HEK293 (cell line): ENCODE measurements around the gene OR4D6.

ENCODE experiments used
- CTCF ChIA-PET: fragments of 350-600 bp; formaldehyde crosslinking; extraction: SDS; loops from one replicate; lab custom pipeline; 2021; ENCODE audit warnings: antibody characterized with exemption; lab: Yijun Ruan, JAX
- POLR2A ChIA-PET: fragments of 300-600 bp; formaldehyde crosslinking; extraction: SDS; loops from one replicate; lab custom pipeline; 2020; ENCODE audit warnings: antibody characterized with exemption, inconsistent platforms; lab: Yijun Ruan, JAX
- H3K27ac ChIP-seq: fragments of 200-500 bp; sonication (Bioruptor generic); 2 replicates; pipeline ENCODE4 v1.5.1; 2014; ENCODE audit warnings: low read depth, low read length, control low read depth, inconsistent platforms; ENCODE audit errors: extremely low read depth
- H3K36me3 ChIP-seq, 2 experiments: fragments of 200-500 bp in 1 of 2; sonication (Bioruptor generic) in 1 of 2; 1 replicate in 1 of 2; 2 replicates in 1 of 2; pipeline ENCODE4 v1.5.1; 2014 to 2017; ENCODE audit warnings: inconsistent platforms in 2 of 2, low read length in 2 of 2; ENCODE audit not compliant: control insufficient read depth in 2 of 2, insufficient read depth in 1 of 2
- H3K4me1 ChIP-seq: fragments of 200-500 bp; sonication (Bioruptor generic); 2 replicates; pipeline ENCODE4 v1.5.1; 2014; ENCODE audit warnings: mild to moderate bottlenecking, low read length, inconsistent platforms; ENCODE audit not compliant: control insufficient read depth, insufficient read depth
- H3K4me3 ChIP-seq: 2 replicates; pipeline ENCODE4 v1.5.1; 2011; ENCODE audit warnings: low read depth, mild to moderate bottlenecking, control low read depth, low read length, moderate library complexity
- H3K9me3 ChIP-seq: fragments of 200-500 bp; sonication (Bioruptor generic); 2 replicates; pipeline ENCODE4 v1.5.1; 2014; ENCODE audit warnings: low read depth, low read length, inconsistent platforms; ENCODE audit not compliant: control insufficient read depth, insufficient read depth
- EGR2 ChIP-seq: fragments of 450-650 bp; formaldehyde crosslinking; IDR thresholded peaks from 2 replicates; pipeline ENCODE4 v1.5.1; 2016; ENCODE audit warnings: low read depth, missing biosample characterization, missing genetic modification characterization
- KLF7 ChIP-seq: fragments of 450-650 bp; formaldehyde crosslinking; IDR thresholded peaks from 2 replicates; pipeline ENCODE4 v1.5.1; 2016; ENCODE audit warnings: missing biosample characterization, missing genetic modification characterization, borderline replicate concordance
- SCRT1 ChIP-seq: fragments of 450-650 bp; formaldehyde crosslinking; IDR thresholded peaks from 2 replicates; pipeline ENCODE4 v1.5.1; 2016; ENCODE audit warnings: missing biosample characterization, missing genetic modification characterization, borderline replicate concordance
- SETDB1 ChIP-seq: IDR thresholded peaks from one replicate; pipeline ENCODE4 v1.6.1; 2017; ENCODE audit warnings: mild to moderate bottlenecking, low read length, moderate library complexity, mixed read lengths; ENCODE audit not compliant: insufficient read length
- WT1 ChIP-seq: fragments of 450-650 bp; formaldehyde crosslinking; IDR thresholded peaks from 2 replicates; pipeline ENCODE4 v1.5.1; 2016; ENCODE audit warnings: missing biosample characterization, missing genetic modification characterization
- ZNF175 ChIP-seq: fragments of 450-650 bp; formaldehyde crosslinking; IDR thresholded peaks from 2 replicates; pipeline ENCODE4 v1.5.1; 2016; ENCODE audit warnings: missing biosample characterization, missing genetic modification characterization
- ZNF239 ChIP-seq: fragments of 450-650 bp; formaldehyde crosslinking; IDR thresholded peaks from 2 replicates; pipeline ENCODE4 v1.5.1; 2016; ENCODE audit warnings: missing biosample characterization, missing genetic modification characterization
- ZNF292 ChIP-seq: fragments of 450-650 bp; formaldehyde crosslinking; IDR thresholded peaks from 2 replicates; pipeline ENCODE4 v1.5.1; 2016; ENCODE audit warnings: low read depth, missing biosample characterization, missing genetic modification characterization, borderline replicate concordance
- ZNF324 ChIP-seq: fragments of 450-650 bp; formaldehyde crosslinking; IDR thresholded peaks from 2 replicates; pipeline ENCODE4 v1.5.1; 2016; ENCODE audit warnings: missing biosample characterization, missing genetic modification characterization
- ZNF510 ChIP-seq: fragments of 450-650 bp; formaldehyde crosslinking; IDR thresholded peaks from 2 replicates; pipeline ENCODE4 v1.5.1; 2018; ENCODE audit warnings: mild to moderate bottlenecking, missing genetic modification characterization, missing biosample characterization; ENCODE audit not compliant: insufficient replicate concordance
- ZNF521 ChIP-seq: fragments of 450-650 bp; formaldehyde crosslinking; IDR thresholded peaks from 2 replicates; pipeline ENCODE4 v1.5.1; 2017; ENCODE audit warnings: missing biosample characterization, mild to moderate bottlenecking, missing genetic modification characterization
- ZNF571 ChIP-seq: fragments of 450-650 bp; formaldehyde crosslinking; IDR thresholded peaks from 2 replicates; pipeline ENCODE4 v1.5.0; 2017; ENCODE audit warnings: missing biosample characterization, missing genetic modification characterization
- ZNF610 ChIP-seq: fragments of 450-650 bp; formaldehyde crosslinking; IDR thresholded peaks from 2 replicates; pipeline ENCODE4 v1.5.1; 2016; ENCODE audit warnings: missing biosample characterization, missing genetic modification characterization, borderline replicate concordance
- ZNF621 ChIP-seq: fragments of 450-650 bp; formaldehyde crosslinking; IDR thresholded peaks from 2 replicates; pipeline ENCODE4 v1.5.1; 2017; ENCODE audit warnings: missing biosample characterization, missing genetic modification characterization
- ZNF624 ChIP-seq: fragments of 450-650 bp; formaldehyde crosslinking; IDR thresholded peaks from 2 replicates; pipeline ENCODE4 v1.5.1; 2017; ENCODE audit warnings: missing biosample characterization, missing genetic modification characterization
- ZNF677 ChIP-seq: fragments of 450-650 bp; IDR thresholded peaks from 2 replicates; pipeline ENCODE4 v1.5.0; 2018; ENCODE audit warnings: missing biosample characterization, mild to moderate bottlenecking, missing genetic modification characterization, moderate library complexity
- TF ChIP-seq, protein P1 (sequence below): fragments of 450-650 bp; formaldehyde crosslinking; conservative IDR thresholded peaks from 2 replicates; pipeline ENCODE4 v1.5.1; 2016; ENCODE audit warnings: low read depth, missing biosample characterization, missing genetic modification characterization
- TF ChIP-seq, protein P2 (sequence below): fragments of 450-650 bp; formaldehyde crosslinking; IDR thresholded peaks from 2 replicates; pipeline ENCODE4 v1.5.1; 2016; ENCODE audit warnings: missing biosample characterization, missing genetic modification characterization
- TF ChIP-seq, protein P3 (sequence below): fragments of 450-650 bp; formaldehyde crosslinking; IDR thresholded peaks from 2 replicates; pipeline ENCODE4 v1.5.1; 2016; ENCODE audit warnings: missing biosample characterization, missing genetic modification characterization, low read depth

The OR4D6 gene

DNA sequence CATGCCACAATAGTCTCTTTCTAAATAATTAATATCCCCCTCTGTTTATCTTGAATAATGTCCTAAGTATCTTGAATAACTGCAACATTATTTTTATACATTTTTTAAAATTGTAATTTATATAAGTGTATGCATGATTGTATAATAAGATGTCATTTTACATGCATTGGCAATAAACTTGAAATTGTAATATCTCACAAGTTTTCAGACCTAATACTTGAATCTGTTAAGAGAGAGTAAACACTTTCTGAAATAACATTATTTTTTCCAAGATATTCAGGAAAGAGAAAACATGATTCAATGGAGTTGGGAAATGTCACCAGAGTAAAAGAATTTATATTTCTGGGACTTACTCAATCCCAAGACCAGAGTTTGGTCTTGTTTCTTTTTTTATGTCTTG, 46.5 kb downstream of the OR4D6 start, which contains the start of gene OR4D11:
TSS of gene OR4D11 (plus strand) at position 301 of the 400 bp plus-strand sequence. CDS start at position 301, 0 bp downstream.
- Histone ChIP-seq H3K9me3 (no peaks in the 10 kb centered on the region), H3K4me3 (no peak within 1 kb of the TSS), H3K27ac (no peak within 1 kb of the TSS), H3K36me3 (no peaks in the 10 kb centered on the region), H3K4me1 (no peaks in the 10 kb centered on the region)
- ChIA-PET POLR2A (no interaction called here), CTCF (no interaction called here)
- TF ChIP-seq KLF7 (tag by site-specific recombination) (no peak), EGR2 (tag by site-specific recombination) (no peak), ZNF324 (tag by site-specific recombination) (no peak), ZNF621 (tag by site-specific recombination) (no peak), ZNF624 (no peak), SETDB1 (no peak), ZNF571 (tag by site-specific recombination) (no peak), WT1 (tag by site-specific recombination) (no peak), ZNF292 (tag by site-specific recombination) (no peak), ZNF677 (no peak), ZNF239 (no peak), SCRT1 (no peak), ZNF510 (tag by site-specific recombination) (no peak), ZNF175 (tag by site-specific recombination) (no peak), ZNF521 (tag by site-specific recombination) (no peak), ZNF610 (tag by site-specific recombination) (no peak)
- TF ChIP-seq, protein P1, sequence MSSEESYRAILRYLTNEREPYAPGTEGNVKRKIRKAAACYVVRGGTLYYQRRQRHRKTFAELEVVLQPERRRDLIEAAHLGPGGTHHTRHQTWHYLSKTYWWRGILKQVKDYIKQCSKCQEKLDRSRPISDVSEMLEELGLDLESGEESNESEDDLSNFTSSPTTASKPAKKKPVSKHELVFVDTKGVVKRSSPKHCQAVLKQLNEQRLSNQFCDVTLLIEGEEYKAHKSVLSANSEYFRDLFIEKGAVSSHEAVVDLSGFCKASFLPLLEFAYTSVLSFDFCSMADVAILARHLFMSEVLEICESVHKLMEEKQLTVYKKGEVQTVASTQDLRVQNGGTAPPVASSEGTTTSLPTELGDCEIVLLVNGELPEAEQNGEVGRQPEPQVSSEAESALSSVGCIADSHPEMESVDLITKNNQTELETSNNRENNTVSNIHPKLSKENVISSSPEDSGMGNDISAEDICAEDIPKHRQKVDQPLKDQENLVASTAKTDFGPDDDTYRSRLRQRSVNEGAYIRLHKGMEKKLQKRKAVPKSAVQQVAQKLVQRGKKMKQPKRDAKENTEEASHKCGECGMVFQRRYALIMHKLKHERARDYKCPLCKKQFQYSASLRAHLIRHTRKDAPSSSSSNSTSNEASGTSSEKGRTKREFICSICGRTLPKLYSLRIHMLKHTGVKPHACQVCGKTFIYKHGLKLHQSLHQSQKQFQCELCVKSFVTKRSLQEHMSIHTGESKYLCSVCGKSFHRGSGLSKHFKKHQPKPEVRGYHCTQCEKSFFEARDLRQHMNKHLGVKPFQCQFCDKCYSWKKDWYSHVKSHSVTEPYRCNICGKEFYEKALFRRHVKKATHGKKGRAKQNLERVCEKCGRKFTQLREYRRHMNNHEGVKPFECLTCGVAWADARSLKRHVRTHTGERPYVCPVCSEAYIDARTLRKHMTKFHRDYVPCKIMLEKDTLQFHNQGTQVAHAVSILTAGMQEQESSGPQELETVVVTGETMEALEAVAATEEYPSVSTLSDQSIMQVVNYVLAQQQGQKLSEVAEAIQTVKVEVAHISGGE (tag by site-specific recombination) = no peak
- TF ChIP-seq, protein P2, sequence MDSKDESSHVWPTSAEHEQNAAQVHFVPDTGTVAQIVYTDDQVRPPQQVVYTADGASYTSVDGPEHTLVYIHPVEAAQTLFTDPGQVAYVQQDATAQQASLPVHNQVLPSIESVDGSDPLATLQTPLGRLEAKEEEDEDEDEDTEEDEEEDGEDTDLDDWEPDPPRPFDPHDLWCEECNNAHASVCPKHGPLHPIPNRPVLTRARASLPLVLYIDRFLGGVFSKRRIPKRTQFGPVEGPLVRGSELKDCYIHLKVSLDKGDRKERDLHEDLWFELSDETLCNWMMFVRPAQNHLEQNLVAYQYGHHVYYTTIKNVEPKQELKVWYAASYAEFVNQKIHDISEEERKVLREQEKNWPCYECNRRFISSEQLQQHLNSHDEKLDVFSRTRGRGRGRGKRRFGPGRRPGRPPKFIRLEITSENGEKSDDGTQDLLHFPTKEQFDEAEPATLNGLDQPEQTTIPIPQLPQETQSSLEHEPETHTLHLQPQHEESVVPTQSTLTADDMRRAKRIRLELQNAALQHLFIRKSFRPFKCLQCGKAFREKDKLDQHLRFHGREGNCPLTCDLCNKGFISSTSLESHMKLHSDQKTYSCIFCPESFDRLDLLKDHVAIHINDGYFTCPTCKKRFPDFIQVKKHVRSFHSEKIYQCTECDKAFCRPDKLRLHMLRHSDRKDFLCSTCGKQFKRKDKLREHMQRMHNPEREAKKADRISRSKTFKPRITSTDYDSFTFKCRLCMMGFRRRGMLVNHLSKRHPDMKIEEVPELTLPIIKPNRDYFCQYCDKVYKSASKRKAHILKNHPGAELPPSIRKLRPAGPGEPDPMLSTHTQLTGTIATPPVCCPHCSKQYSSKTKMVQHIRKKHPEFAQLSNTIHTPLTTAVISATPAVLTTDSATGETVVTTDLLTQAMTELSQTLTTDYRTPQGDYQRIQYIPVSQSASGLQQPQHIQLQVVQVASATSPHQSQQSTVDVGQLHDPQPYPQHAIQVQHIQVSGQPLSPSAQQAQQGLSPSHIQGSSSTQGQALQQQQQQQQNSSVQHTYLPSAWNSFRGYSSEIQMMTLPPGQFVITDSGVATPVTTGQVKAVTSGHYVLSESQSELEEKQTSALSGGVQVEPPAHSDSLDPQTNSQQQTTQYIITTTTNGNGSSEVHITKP = no peak
- TF ChIP-seq, protein P3, sequence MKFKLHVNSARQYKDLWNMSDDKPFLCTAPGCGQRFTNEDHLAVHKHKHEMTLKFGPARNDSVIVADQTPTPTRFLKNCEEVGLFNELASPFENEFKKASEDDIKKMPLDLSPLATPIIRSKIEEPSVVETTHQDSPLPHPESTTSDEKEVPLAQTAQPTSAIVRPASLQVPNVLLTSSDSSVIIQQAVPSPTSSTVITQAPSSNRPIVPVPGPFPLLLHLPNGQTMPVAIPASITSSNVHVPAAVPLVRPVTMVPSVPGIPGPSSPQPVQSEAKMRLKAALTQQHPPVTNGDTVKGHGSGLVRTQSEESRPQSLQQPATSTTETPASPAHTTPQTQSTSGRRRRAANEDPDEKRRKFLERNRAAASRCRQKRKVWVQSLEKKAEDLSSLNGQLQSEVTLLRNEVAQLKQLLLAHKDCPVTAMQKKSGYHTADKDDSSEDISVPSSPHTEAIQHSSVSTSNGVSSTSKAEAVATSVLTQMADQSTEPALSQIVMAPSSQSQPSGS (tag by site-specific recombination) = no peak
